ENCODE measurements around the gene EPHA7.

Gene EPHA7

DNA sequence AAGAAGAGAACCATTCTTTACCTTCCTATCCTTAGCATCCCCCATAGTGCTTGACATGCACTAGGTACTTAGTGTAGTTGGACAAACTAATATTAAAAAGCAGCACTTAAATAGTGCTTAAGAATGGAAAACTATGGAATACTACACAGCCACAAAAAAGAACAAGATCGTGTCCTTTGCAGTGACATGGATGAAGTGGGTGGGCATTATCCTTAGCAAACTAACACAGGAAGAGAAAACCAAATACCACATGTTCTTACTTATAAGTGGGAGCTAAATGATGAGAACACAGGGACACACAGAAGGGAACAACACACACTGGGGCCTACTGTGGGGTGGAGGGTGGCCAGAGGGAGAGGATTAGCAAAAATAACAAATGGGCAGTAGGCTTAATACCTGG lies 66.8 kb downstream of the EPHA7 start:
- Histone ChIP-seq H3K4me3 (ENCODE audit: low read length) (no peak overlapping the region), H3K36me3 (replicated peaks; ENCODE audit: low read depth, low read length) (no peaks in the 10 kb centered on the region), H3K4me2 (ENCODE audit: low read length) (no peak overlapping the region), H2AFZ (ENCODE audit: low read depth, low read length) (no peak overlapping the region), H3K27ac (ENCODE audit: low read length) (no peak overlapping the region), H3K79me2 (ENCODE audit: low read length) (no peaks in the 10 kb centered on the region), H4K20me1 (ENCODE audit: insufficient read depth, low read length) (no peaks in the 10 kb centered on the region), H3K9ac (ENCODE audit: low read length) (no peak overlapping the region), H3K4me1 (ENCODE audit: low read length) (no peaks in the 10 kb centered on the region), H3K27me3 (ENCODE audit: low read depth, low read length) (no peaks in the 10 kb centered on the region), H3K9me3 (ENCODE audit: insufficient read depth, low read length) (no peaks in the 10 kb centered on the region)
- TF ChIP-seq EZH2phosphoT487 (IDR thresholded peaks at IDR 0.05; ENCODE audit: low read depth), result no peak
- TF ChIP-seq, protein P1, sequence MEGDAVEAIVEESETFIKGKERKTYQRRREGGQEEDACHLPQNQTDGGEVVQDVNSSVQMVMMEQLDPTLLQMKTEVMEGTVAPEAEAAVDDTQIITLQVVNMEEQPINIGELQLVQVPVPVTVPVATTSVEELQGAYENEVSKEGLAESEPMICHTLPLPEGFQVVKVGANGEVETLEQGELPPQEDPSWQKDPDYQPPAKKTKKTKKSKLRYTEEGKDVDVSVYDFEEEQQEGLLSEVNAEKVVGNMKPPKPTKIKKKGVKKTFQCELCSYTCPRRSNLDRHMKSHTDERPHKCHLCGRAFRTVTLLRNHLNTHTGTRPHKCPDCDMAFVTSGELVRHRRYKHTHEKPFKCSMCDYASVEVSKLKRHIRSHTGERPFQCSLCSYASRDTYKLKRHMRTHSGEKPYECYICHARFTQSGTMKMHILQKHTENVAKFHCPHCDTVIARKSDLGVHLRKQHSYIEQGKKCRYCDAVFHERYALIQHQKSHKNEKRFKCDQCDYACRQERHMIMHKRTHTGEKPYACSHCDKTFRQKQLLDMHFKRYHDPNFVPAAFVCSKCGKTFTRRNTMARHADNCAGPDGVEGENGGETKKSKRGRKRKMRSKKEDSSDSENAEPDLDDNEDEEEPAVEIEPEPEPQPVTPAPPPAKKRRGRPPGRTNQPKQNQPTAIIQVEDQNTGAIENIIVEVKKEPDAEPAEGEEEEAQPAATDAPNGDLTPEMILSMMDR (IDR thresholded peaks at IDR 0.05; ENCODE audit: low read depth, low read length), result no peak

GRCh38 chr6:93351222-93351621 lies 68.1 kb downstream of the EPHA7 start:
- H3K4me1 ChIP-seq (ENCODE audit: low read length), result no peaks in the 10 kb centered on the region
- no peak overlapping the region for H3K27ac ChIP-seq (ENCODE audit: low read length)
- no peaks in the 10 kb centered on the region for H4K20me1 ChIP-seq (ENCODE audit: insufficient read depth, low read length)
- H3K4me2 ChIP-seq (ENCODE audit: low read length), result no peak overlapping the region
- H2AFZ ChIP-seq (ENCODE audit: low read depth, low read length), result no peak overlapping the region
- H3K27me3 ChIP-seq (ENCODE audit: low read depth, low read length), result no peaks in the 10 kb centered on the region
- H3K36me3 ChIP-seq (replicated peaks; ENCODE audit: low read depth, low read length), result no peaks in the 10 kb centered on the region
- no peaks in the 10 kb centered on the region for H3K79me2 ChIP-seq (ENCODE audit: low read length)
- H3K9ac ChIP-seq (ENCODE audit: low read length), result no peak overlapping the region
- TF ChIP-seq EZH2phosphoT487 (IDR thresholded peaks at IDR 0.05; ENCODE audit: low read depth), result no peak
- TF ChIP-seq, protein P1 (IDR thresholded peaks at IDR 0.05; ENCODE audit: low read depth, low read length), result no peak
- H3K9me3 ChIP-seq (ENCODE audit: insufficient read depth, low read length), result no peaks in the 10 kb centered on the region
- no peak overlapping the region for H3K4me3 ChIP-seq (ENCODE audit: low read length)

GRCh38 chr6:93350774-93351173 lies 68.6 kb downstream of the EPHA7 start:
- H3K9ac ChIP-seq (ENCODE audit: low read length), result no peak overlapping the region
- H3K79me2 ChIP-seq (ENCODE audit: low read length), result no peaks in the 10 kb centered on the region
- no peak overlapping the region for H3K4me2 ChIP-seq (ENCODE audit: low read length)
- TF ChIP-seq EZH2phosphoT487 (IDR thresholded peaks at IDR 0.05; ENCODE audit: low read depth), result no peak
- TF ChIP-seq, protein P1 (IDR thresholded peaks at IDR 0.05; ENCODE audit: low read depth, low read length), result no peak
- no peak overlapping the region for H3K27ac ChIP-seq (ENCODE audit: low read length)
- no peak overlapping the region for H2AFZ ChIP-seq (ENCODE audit: low read depth, low read length)
- H4K20me1 ChIP-seq (ENCODE audit: insufficient read depth, low read length), result no peaks in the 10 kb centered on the region
- H3K9me3 ChIP-seq (ENCODE audit: insufficient read depth, low read length), result no peaks in the 10 kb centered on the region
- H3K4me1 ChIP-seq (ENCODE audit: low read length), result no peaks in the 10 kb centered on the region
- H3K36me3 ChIP-seq (replicated peaks; ENCODE audit: low read depth, low read length), result no peaks in the 10 kb centered on the region
- H3K27me3 ChIP-seq (ENCODE audit: low read depth, low read length), result no peaks in the 10 kb centered on the region
- no peak overlapping the region for H3K4me3 ChIP-seq (ENCODE audit: low read length)

DNA sequence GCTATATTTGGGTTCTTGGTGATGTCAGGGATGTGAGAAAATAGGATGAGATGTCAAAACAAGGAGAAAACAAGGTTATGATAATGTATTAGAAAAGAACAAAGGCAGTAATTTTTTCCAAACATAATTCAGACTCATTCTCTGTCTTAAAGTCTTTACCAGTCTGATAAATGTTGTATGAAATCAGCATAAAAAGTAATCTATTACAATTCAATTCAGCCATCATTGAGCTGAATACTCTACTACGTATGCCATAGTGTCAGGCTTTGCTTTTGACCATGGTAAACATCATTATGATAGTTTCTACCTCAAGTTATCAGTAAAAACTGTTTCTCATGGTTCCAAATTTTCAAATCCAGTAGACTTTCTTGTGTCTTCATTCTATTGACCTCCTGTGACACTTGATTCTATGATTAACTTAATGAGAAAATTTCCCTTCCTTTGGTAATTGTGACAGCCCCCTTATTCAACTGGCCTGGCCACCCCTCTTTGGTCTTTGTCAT lies 75.0 kb downstream of the EPHA7 start:
- Histone ChIP-seq H3K27me3 (ENCODE audit: low read depth, low read length) (no peaks in the 10 kb centered on the region), H3K4me3 (ENCODE audit: low read length) (no peak overlapping the region), H3K9me3 (ENCODE audit: insufficient read depth, low read length) (no peaks in the 10 kb centered on the region), H2AFZ (ENCODE audit: low read depth, low read length) (no peak overlapping the region), H3K36me3 (replicated peaks; ENCODE audit: low read depth, low read length) (no peaks in the 10 kb centered on the region), H4K20me1 (ENCODE audit: insufficient read depth, low read length) (no peaks in the 10 kb centered on the region), H3K4me1 (ENCODE audit: low read length) (no peaks in the 10 kb centered on the region), H3K4me2 (ENCODE audit: low read length) (no peak overlapping the region), H3K79me2 (ENCODE audit: low read length) (no peaks in the 10 kb centered on the region), H3K9ac (ENCODE audit: low read length) (no peak overlapping the region), H3K27ac (ENCODE audit: low read length) (no peak overlapping the region)
- TF ChIP-seq, protein P1 (IDR thresholded peaks at IDR 0.05; ENCODE audit: low read depth, low read length), result no peak
- TF ChIP-seq EZH2phosphoT487 (IDR thresholded peaks at IDR 0.05; ENCODE audit: low read depth), result no peak

All from OCI-LY3 (cell line).